Astrocyte (in vitro differentiated cells and primary cell): ENCODE results near the gene LSM4. TPM values are rescaled to one million over a fixed set of nuclear protein-coding genes. Genes with fewer than 3 reads are reported as not detected.
"Not testable (repeated sequence)": the region's sequence is repeated elsewhere in the genome, so short reads cannot be mapped to it uniquely, and the experiment has no call there.

Experiments
- DNase-seq: peaks from one replicate; pipeline ENCODE4 v3.0.0-alpha.2; 2010; ENCODE audit warnings: low read depth
- FAIRE-seq: peaks from 2 replicates; lab custom pipeline; 2011; peaks lifted over from hg19 to GRCh38; lab: Jason Lieb, UNC
- H2AFZ ChIP-seq: 2 replicates; pipeline ENCODE4 v1.6.0; 2012; ENCODE audit warnings: low read depth, low read length, inconsistent platforms
- H3K27ac ChIP-seq: 2 replicates; pipeline ENCODE4 v1.5.1; 2011; ENCODE audit warnings: low read depth, low read length, inconsistent platforms
- H3K27me3 ChIP-seq: 2 replicates; pipeline ENCODE4 v1.6.0; 2011; ENCODE audit warnings: low read length, inconsistent platforms; ENCODE audit not compliant: insufficient read depth
- H3K36me3 ChIP-seq: 2 replicates; pipeline ENCODE4 v1.5.1; 2011; ENCODE audit warnings: low read length, inconsistent platforms; ENCODE audit not compliant: insufficient read depth
- H3K4me1 ChIP-seq: 2 replicates; pipeline ENCODE4 v1.5.1; 2011; ENCODE audit warnings: low read length, inconsistent platforms; ENCODE audit not compliant: insufficient read depth
- H3K4me2 ChIP-seq: 2 replicates; pipeline ENCODE4 v1.6.0; 2012; ENCODE audit warnings: low read length, inconsistent platforms
- H3K4me3 ChIP-seq: 2 replicates; pipeline ENCODE4 v1.5.1; 2011; ENCODE audit warnings: low read depth, mild to moderate bottlenecking, low read length, inconsistent platforms; ENCODE audit not compliant: insufficient read depth
- H3K79me2 ChIP-seq: 2 replicates; pipeline ENCODE4 v1.6.0; 2012; ENCODE audit warnings: mild to moderate bottlenecking, low read length, inconsistent platforms; ENCODE audit not compliant: insufficient read depth
- H3K9ac ChIP-seq: 2 replicates; pipeline ENCODE4 v1.6.0; 2012; ENCODE audit warnings: mild to moderate bottlenecking, low read length, inconsistent platforms
- H3K9me3 ChIP-seq: 2 replicates; pipeline ENCODE4 v1.5.1; 2012; ENCODE audit warnings: low read depth, mild to moderate bottlenecking, low read length, inconsistent platforms; ENCODE audit not compliant: insufficient read depth
- H4K20me1 ChIP-seq: 2 replicates; pipeline ENCODE4 v1.6.0; 2012; ENCODE audit warnings: low read length, inconsistent platforms; ENCODE audit not compliant: insufficient read depth
- H3K27ac Mint-ChIP-seq: one replicate; pipeline ENCODE4 v1.8.0; 2021; ENCODE audit warnings: mild to moderate bottlenecking, mixed read lengths; ENCODE audit not compliant: unreplicated experiment
- H3K27me3 Mint-ChIP-seq: one replicate; pipeline ENCODE4 v1.8.0; 2021; ENCODE audit warnings: low read depth, mixed read lengths; ENCODE audit not compliant: unreplicated experiment
- H3K36me3 Mint-ChIP-seq: one replicate; pipeline ENCODE4 v1.8.0; 2021; ENCODE audit warnings: low read depth, mixed read lengths; ENCODE audit not compliant: unreplicated experiment
- H3K4me1 Mint-ChIP-seq: one replicate; pipeline ENCODE4 v1.8.0; 2021; ENCODE audit warnings: low read depth, mixed read lengths; ENCODE audit not compliant: unreplicated experiment
- H3K4me3 Mint-ChIP-seq: one replicate; pipeline ENCODE4 v1.8.0; 2021; ENCODE audit warnings: mild to moderate bottlenecking, moderate library complexity, mixed read lengths; ENCODE audit not compliant: unreplicated experiment
- H3K9me3 Mint-ChIP-seq: one replicate; pipeline ENCODE4 v1.8.0; 2021; ENCODE audit warnings: mild to moderate bottlenecking, mixed read lengths; ENCODE audit not compliant: unreplicated experiment
- CTCF ChIP-seq: IDR thresholded peaks from 2 replicates; pipeline ENCODE4 v1.5.1; 2011; ENCODE audit warnings: low read depth, mild to moderate bottlenecking, inconsistent platforms, low read length, moderate library complexity; ENCODE audit not compliant: insufficient read depth
- EZH2 ChIP-seq: IDR thresholded peaks from 2 replicates; pipeline ENCODE4 v1.6.1; 2012; ENCODE audit warnings: mild to moderate bottlenecking, low read length, inconsistent platforms; ENCODE audit not compliant: insufficient read depth
- total RNA-seq: library from RNA; stranded (reverse); gene quantifications from 2 replicates; pipeline ENCODE4 v1.2.1, GENCODE V29; 2021

The LSM4 gene
- total RNA-seq, 1 donor from 2014 or later, result 127 TPM

GRCh38 chr19:18326772-18327171, 3.9 kb upstream of the LSM4 start:
- H3K4me3 ChIP-seq, result no peak overlapping the region
- no peak overlapping the region for H2AFZ ChIP-seq
- Mint-ChIP-seq H3K4me1 (peaks cover 17% of the 10 kb centered on the region), H3K27ac (no peak overlapping the region), H3K36me3 (no peaks in the 10 kb centered on the region), H3K4me3 (no peak overlapping the region), H3K9me3 (no peaks in the 10 kb centered on the region), H3K27me3 (no peaks in the 10 kb centered on the region)
- no peaks in the 10 kb centered on the region for H3K36me3 ChIP-seq
- no peak overlapping the region for H3K4me2 ChIP-seq
- peaks cover 22% of the 10 kb centered on the region for H3K4me1 ChIP-seq
- H3K9ac ChIP-seq, result no peak overlapping the region
- FAIRE-seq, result no peak
- no peaks in the 10 kb centered on the region for H3K9me3 ChIP-seq
- H3K79me2 ChIP-seq, result peaks cover 11% of the 10 kb centered on the region
- H3K27ac ChIP-seq, result no peak overlapping the region
- H4K20me1 ChIP-seq, result no peaks in the 10 kb centered on the region
- DNase-seq, result no peak
- TF ChIP-seq EZH2 (no peak), CTCF (no peak)
- H3K27me3 ChIP-seq, result no peaks in the 10 kb centered on the region

GRCh38 chr19:18324373-18324731, 1.5 kb upstream of the LSM4 start:
- H4K20me1 ChIP-seq, H3K36me3 Mint-ChIP-seq, H3K9me3 ChIP-seq, DNase-seq, H3K27me3 Mint-ChIP-seq, H3K27me3 ChIP-seq, H3K4me3 ChIP-seq, H3K36me3 ChIP-seq, H2AFZ ChIP-seq, H3K9me3 Mint-ChIP-seq, H3K4me2 ChIP-seq, H3K27ac Mint-ChIP-seq, H3K27ac ChIP-seq, FAIRE-seq: not testable (repeated sequence)
- peak overlapping the region; percentile 84 for H3K9ac ChIP-seq
- peaks cover 35% of the 10 kb centered on the region for H3K79me2 ChIP-seq
- peaks cover 31% of the 10 kb centered on the region for H3K4me1 ChIP-seq
- Mint-ChIP-seq H3K4me3 (peak overlapping the region; percentile 90), H3K4me1 (peaks cover 28% of the 10 kb centered on the region)

GRCh38 chr19:18322318-18322758, 538 bp downstream of the LSM4 start:
- no peaks in the 10 kb centered on the region for H3K27me3 ChIP-seq

More at GRCh38 chr19:18322318-18322758, 538 bp downstream of the LSM4 start:
- peak; percentile 14 for TF ChIP-seq CTCF
- no peak for TF ChIP-seq EZH2
- H3K27me3 Mint-ChIP-seq, result no peaks in the 10 kb centered on the region
- peaks cover 3% of the 10 kb centered on the region for H3K36me3 Mint-ChIP-seq
- H3K4me1 ChIP-seq, result peaks cover 26% of the 10 kb centered on the region
- peak overlapping the region; percentile 90 for H3K4me3 Mint-ChIP-seq
- peak overlapping the region; percentile 88 for H3K4me2 ChIP-seq
- H3K27ac Mint-ChIP-seq, result peak overlapping the region; percentile 86
- no peaks in the 10 kb centered on the region for H3K9me3 ChIP-seq
- H3K79me2 ChIP-seq, result peaks cover 45% of the 10 kb centered on the region
- peak overlapping the region; percentile 79 for H3K27ac ChIP-seq
- H3K9me3 Mint-ChIP-seq, result no peaks in the 10 kb centered on the region
- H4K20me1 ChIP-seq, result no peaks in the 10 kb centered on the region
- H3K9ac ChIP-seq, result peak overlapping the region; percentile 93
- peaks cover 3% of the 10 kb centered on the region for H3K36me3 ChIP-seq
- peak overlapping the region; percentile 87 for H3K4me3 ChIP-seq
- DNase-seq, result peak; percentile 60
- peaks cover 22% of the 10 kb centered on the region for H3K4me1 Mint-ChIP-seq
- peak overlapping the region; percentile 62 for H2AFZ ChIP-seq
- no peak for FAIRE-seq
